ENCODE data around the gene GUCD1. TPM values are rescaled to one million over a fixed set of nuclear protein-coding genes. Genes with fewer than 3 reads are reported as not detected.
A peak's percentile ranks its signal among the peaks of the same experiment; 100 is the strongest.

GUCD1 gene
- total and polyA plus RNA-seq, 10 of the 15 experiments (the other 5 are each of a cell fraction or from before 2014, with no cell fraction given), result 56.0 to 177 (median 88.2) TPM

DNA sequence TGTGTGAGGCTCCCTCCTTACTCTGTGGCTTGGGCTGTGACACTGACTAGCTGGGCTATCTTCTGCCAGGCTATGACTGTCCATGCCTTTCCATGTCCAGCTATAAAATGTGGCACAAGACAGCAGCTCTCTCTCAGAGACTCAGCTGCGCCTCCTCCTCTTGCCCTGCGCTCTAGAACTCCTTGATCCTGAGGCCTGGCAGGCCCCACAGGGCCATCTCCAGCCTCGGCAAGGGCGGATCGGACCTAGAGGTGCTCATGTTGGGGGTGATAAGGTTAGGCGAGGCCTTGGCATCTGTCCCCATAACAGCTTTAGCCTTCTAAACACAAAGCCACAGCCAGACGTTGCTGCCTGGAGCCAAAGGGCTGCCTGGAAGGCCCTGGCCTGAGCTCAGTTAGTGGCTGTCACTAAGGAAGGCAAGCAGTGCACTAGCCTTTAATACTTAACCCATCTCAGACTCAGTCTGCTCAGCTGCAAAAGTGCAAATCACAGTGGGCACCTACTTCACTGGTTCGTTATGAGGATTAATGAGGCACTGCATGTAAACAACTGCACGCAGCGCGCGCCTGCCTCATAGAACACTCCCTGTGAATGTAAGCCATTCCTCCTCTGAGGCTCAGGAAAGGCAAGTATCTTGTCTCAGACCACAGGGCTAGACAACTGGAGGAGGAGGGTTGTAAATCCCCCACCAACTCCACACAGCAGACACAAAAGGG lies 1.2 kb downstream of the GUCD1 start:
- Histone ChIP-seq H3K9ac (ENCODE audit: control insufficient read depth, insufficient read depth, low read length) (peak overlapping the region; percentile 94), H3K4me1 (ENCODE audit: control insufficient read depth, insufficient read depth, low read length) (peaks cover 10% of the 10 kb centered on the region), H3K79me2 (ENCODE audit: control insufficient read depth, insufficient read depth, low read length) (peaks cover 75% of the 10 kb centered on the region), H3K36me3 (ENCODE audit: control insufficient read depth in 2 of 2, insufficient read depth in 2 of 2, low read length in 1 of 2) (peaks cover 3 to 4% of the 10 kb centered on the region in 2 experiments; a peak in 3 of 4 replicates), H3K27me3 (replicated peaks in 1 of 2; ENCODE audit: control insufficient read depth in 2 of 2, insufficient read depth in 2 of 2, low read length in 1 of 2) (no peaks in the 10 kb centered on the region), H2AFZ (ENCODE audit: control insufficient read depth, low read depth, low read length) (no peak overlapping the region), H3K9me3 (replicated peaks; ENCODE audit: control insufficient read depth, insufficient read depth, low read length) (no peaks in the 10 kb centered on the region), H3K4me2 (ENCODE audit: control insufficient read depth, insufficient read depth) (peak overlapping the region; percentile 94), H4K20me1 (ENCODE audit: control insufficient read depth, insufficient read depth) (no peaks in the 10 kb centered on the region), H3K27ac (ENCODE audit: control insufficient read depth, insufficient read depth) (peak overlapping the region; percentile 91), H3K4me3 (peak overlapping the region; percentile 99)
- DNase-seq (ENCODE audit: low read depth, low spot score) (no peak), FAIRE-seq (no peak), ATAC-seq (no peak)
- 9% methylated on average over 12 of the region's 12 CpGs for WGBS (ENCODE audit: insufficient coverage, insufficient replicate concordance, low lambda C conversion rate, missing lambda C conversion rate)
- RAD21 ChIA-PET (ENCODE audit: unreplicated experiment), result interaction anchor here (0.9 to 2.1 kb wide), 8 partner anchors 10 to 126 kb away, joined by 3 to 8 read pairs (median 4); partner anchors contain the start of gene ADORA2A
- intact Hi-C loops (cut with micrococcal nuclease; ENCODE audit: unreplicated experiment), result no loop called here
- SMC1A ChIA-PET (ENCODE audit: uncharacterized antibody, unreplicated experiment), result interaction anchor here (1.1 to 2.2 kb wide), 8 partner anchors 10 to 224 kb away, joined by 3 to 7 read pairs (median 4); no protein-coding TSS in a partner anchor
- in situ Hi-C loops (cut with MboI), result no loop called here
- TF ChIP-seq, protein P1, sequence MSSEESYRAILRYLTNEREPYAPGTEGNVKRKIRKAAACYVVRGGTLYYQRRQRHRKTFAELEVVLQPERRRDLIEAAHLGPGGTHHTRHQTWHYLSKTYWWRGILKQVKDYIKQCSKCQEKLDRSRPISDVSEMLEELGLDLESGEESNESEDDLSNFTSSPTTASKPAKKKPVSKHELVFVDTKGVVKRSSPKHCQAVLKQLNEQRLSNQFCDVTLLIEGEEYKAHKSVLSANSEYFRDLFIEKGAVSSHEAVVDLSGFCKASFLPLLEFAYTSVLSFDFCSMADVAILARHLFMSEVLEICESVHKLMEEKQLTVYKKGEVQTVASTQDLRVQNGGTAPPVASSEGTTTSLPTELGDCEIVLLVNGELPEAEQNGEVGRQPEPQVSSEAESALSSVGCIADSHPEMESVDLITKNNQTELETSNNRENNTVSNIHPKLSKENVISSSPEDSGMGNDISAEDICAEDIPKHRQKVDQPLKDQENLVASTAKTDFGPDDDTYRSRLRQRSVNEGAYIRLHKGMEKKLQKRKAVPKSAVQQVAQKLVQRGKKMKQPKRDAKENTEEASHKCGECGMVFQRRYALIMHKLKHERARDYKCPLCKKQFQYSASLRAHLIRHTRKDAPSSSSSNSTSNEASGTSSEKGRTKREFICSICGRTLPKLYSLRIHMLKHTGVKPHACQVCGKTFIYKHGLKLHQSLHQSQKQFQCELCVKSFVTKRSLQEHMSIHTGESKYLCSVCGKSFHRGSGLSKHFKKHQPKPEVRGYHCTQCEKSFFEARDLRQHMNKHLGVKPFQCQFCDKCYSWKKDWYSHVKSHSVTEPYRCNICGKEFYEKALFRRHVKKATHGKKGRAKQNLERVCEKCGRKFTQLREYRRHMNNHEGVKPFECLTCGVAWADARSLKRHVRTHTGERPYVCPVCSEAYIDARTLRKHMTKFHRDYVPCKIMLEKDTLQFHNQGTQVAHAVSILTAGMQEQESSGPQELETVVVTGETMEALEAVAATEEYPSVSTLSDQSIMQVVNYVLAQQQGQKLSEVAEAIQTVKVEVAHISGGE (CRISPR knock-in tag; IDR thresholded peaks at IDR 0.05), result no peak
- TF ChIP-seq MTA3 (IDR thresholded peaks at IDR 0.05; ENCODE audit: borderline replicate concordance, low read length) (no peak), ETV6 (conservative IDR thresholded peaks at IDR 0.05 in 1 of 2, IDR thresholded peaks at IDR 0.05 in 1 of 2; ENCODE audit: borderline replicate concordance in 1 of 2, low read depth in 1 of 2) (no peak), PML (IDR thresholded peaks at IDR 0.05; ENCODE audit: low read length) (no peak), POLR2AphosphoS5 (IDR thresholded peaks at IDR 0.05; ENCODE audit: low read length) (peak; percentile 40; the same call in 1 of the 2 replicates), RCOR1 (conservative IDR thresholded peaks at IDR 0.05; ENCODE audit: low read depth, low read length) (no peak), POU2F2 (IDR thresholded peaks at IDR 0.05; ENCODE audit: borderline replicate concordance, low read depth, low read length) (no peak), BCL11A (IDR thresholded peaks at IDR 0.05; ENCODE audit: low read depth, low read length) (0 out of 2 replicates have a peak, but pooled peaks have one; percentile 8), EZH2 (IDR thresholded peaks at IDR 0.05; ENCODE audit: borderline replicate concordance, control insufficient read depth, low read depth, low read length) (no peak), POLR2AphosphoS2 (IDR thresholded peaks at IDR 0.05; ENCODE audit: low read depth, low read length) (no peak), ASH2L (IDR thresholded peaks at IDR 0.05; ENCODE audit: borderline replicate concordance, low read depth) (no peak)
- TF ChIP-seq, protein P2, sequence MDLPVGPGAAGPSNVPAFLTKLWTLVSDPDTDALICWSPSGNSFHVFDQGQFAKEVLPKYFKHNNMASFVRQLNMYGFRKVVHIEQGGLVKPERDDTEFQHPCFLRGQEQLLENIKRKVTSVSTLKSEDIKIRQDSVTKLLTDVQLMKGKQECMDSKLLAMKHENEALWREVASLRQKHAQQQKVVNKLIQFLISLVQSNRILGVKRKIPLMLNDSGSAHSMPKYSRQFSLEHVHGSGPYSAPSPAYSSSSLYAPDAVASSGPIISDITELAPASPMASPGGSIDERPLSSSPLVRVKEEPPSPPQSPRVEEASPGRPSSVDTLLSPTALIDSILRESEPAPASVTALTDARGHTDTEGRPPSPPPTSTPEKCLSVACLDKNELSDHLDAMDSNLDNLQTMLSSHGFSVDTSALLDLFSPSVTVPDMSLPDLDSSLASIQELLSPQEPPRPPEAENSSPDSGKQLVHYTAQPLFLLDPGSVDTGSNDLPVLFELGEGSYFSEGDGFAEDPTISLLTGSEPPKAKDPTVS (IDR thresholded peaks at IDR 0.05; ENCODE audit: low read depth, low read length), result no peak
- POLR2A ChIA-PET, result interaction anchor here (1.0 to 2.5 kb wide), 5 partner anchors 10 to 24 kb away, joined by 3 to 42 read pairs (median 3); no protein-coding TSS in a partner anchor
- CTCF ChIA-PET, result interaction anchor here (0.7 to 1.5 kb wide), 4 partner anchors 9 to 148 kb away, joined by 3 to 6 read pairs (median 4); no protein-coding TSS in a partner anchor
- no TSS peak for BruUV-seq (replicated peaks)

Measured in GM12878 (cell line).